HG03039 (cell line): ENCODE measurements around the gene FOXJ1.

ENCODE experiments used
- ATAC-seq: cut with Tn5 transposase; IDR thresholded peaks from one replicate; pipeline ENCODE4 v1.9.1; 2021; ENCODE audit warnings: mild to moderate bottlenecking, moderate library complexity; ENCODE audit not compliant: unreplicated experiment

Gene FOXJ1

GRCh38 chr17:76161619-76162266, 20.7 kb upstream of the FOXJ1 start:
- ATAC-seq: no peak

DNA sequence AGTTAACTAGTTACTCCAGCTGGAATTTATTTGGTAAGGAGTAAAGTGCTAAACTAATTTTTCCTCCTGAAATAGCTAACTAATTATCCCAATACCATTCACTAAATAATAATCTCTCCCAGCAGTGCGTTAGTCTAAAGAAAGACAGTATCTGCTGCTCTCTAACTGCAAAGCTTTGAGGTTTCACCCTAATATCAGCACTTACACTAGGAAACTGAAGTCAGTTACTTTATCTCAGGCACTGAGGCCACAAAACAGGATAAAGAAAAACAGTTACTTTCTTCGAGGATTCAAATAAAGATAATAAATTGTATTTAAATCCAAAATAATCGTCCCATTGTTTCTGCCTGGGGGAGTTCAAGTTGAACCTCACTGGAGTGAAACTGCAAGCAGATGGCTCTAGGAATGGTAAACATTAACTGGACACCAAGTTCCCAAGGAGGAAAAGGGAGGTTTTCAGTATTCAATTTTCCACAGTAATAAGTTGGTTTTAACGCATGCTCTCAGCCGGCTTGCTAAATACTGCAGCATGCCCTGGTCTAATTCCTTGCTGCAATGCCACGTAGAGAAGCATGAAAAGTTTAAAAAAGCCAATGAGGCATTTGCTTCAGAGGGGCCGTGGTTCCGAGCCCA, 20.0 kb upstream of the FOXJ1 start:
- no peak for ATAC-seq

DNA sequence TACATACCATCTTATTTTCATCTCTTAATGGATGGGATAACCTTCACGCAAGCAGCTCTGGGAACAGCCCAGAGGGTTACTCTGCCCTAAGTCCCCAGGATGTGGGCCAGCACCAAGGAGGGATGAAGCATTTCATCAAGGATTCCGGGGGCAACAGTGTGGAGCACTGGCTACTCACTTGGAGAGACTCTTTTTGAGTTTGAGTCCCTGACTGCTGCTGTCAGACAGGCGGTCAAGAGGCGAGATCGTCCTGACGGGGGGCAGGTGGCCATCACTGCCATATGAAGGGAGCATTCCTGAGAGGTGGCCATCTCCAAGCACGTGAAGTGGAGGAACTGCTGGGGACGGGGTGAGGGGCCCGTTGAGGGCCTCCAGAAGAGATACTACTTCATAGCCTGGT, 18.1 kb upstream of the FOXJ1 start:
- ATAC-seq: no peak

DNA sequence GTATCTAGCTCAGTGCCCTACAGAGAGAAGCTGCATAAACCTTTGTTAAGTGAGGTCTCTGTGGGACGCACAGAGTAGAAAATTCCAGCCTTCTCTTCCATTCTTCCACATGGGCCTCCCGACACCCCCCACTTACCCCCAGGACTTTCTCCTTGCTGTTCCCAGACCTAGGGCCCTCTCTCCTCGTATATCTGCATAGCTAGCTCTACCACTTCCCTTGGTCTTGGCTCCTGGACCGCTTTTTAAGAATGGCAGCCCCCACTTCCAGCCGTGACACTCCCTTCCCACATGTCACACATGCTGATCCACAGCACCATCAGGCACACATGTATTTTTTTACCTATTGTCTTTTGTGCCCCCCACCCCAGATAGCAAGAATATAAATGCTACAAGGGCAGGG, 16.7 kb upstream of the FOXJ1 start:
- ATAC-seq: no peak

GRCh38 chr17:76156662-76156991, 15.6 kb upstream of the FOXJ1 start:
- no peak for ATAC-seq

DNA sequence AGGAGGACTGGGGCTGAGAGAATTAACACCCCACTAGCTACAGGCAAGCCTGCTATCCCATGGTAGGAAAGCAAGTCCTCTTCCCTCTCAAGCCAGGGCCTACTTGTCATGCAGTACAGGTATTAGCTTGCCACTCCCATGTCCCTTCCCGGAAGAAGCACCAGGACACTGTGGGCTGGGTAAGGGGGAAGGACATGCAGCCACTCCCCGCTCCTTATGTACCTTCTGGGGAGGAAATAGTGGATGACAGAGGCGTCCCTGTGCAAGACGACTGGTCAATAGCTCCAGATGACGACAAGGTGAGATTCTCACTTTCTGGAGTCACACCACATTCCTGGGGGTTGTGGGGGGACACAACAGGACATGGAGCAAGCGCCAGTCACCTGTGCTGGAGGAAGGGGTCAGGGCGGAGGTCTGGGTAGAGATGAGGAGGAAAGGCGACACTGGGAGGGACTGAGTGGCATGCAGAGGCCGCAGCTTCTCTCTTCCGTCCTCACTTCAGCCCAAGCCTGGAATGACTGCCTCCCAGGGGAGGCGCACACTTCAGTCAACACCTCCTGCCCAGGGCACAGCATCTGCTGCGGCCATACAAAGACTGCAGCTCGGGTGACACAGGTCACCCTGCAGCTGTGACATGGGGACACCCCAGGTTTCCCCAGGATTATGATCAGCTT, 15.1 kb upstream of the FOXJ1 start:
- no peak for ATAC-seq

GRCh38 chr17:76154936-76155845, 14.1 kb upstream of the FOXJ1 start:
- no peak for ATAC-seq

GRCh38 chr17:76154292-76154691, 13.2 kb upstream of the FOXJ1 start:
- no peak for ATAC-seq

DNA sequence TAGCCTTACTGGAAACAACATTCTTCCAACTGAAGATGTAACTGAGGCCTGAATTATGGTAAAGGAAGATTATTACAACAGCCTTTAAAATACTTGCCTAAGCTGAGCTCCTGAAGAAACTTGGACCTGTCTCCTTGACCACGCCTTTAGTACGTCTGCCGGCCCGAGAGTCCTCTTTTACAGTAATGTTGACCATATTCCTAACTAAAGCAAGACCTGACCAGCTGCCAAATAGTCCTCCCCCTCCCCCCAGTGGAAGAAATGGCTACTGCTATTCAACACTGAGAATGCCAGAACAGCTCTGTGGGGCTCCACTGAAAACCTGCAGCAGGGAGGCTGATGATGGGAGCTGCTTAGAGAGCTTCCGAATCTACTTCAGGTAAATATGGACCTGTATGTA, 12.6 kb upstream of the FOXJ1 start:
- ATAC-seq: no peak

DNA sequence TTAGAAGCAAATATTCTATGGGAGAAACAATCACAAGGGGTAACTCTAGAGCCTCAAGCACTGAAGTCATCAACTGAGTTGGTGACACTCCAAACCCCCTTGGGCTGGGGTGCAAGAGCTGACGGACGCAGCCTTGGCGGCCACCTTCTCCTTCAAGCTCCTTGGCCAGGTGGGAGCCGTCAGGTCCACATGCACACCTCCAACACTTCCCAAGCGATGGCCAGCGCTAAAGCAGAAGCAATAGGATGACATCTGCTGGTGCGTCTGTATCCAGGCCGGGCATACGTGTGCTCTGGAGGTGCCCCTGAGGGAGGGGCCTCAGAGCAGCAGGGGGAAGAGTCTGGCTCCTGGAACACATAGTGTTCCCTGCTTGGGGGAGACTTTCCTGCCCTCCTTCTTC, 12.2 kb upstream of the FOXJ1 start:
- ATAC-seq: no peak

DNA sequence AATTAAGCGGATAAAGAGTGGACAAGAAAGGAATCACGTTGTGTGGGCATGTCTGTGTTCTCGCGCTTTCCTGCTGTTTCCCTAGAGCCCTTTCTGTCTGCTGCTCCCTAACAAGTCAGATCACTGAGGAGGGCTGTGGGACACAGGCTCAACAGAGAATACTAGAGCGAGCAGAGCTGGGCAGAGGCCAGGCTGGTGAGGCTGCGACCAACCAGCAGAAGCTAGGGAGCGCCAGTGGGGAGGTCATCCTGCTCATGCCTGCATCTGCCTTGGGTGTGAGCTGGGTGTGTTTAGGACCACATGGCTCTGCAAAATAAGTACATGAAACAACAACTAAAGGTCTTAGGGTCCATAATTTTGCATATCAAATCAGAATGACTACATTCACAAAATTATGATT, 11.5 kb upstream of the FOXJ1 start:
- no peak for ATAC-seq

GRCh38 chr17:76151896-76152454, 10.9 kb upstream of the FOXJ1 start:
- ATAC-seq: no peak

- ATAC-seq: no peak
Observed at GRCh38 chr17:76150712-76151622, 9.9 kb upstream of the FOXJ1 start.

- no peak for ATAC-seq
Observed at GRCh38 chr17:76149214-76149613, 8.2 kb upstream of the FOXJ1 start.

GRCh38 chr17:76148015-76148326, 6.9 kb upstream of the FOXJ1 start:
- no peak for ATAC-seq

DNA sequence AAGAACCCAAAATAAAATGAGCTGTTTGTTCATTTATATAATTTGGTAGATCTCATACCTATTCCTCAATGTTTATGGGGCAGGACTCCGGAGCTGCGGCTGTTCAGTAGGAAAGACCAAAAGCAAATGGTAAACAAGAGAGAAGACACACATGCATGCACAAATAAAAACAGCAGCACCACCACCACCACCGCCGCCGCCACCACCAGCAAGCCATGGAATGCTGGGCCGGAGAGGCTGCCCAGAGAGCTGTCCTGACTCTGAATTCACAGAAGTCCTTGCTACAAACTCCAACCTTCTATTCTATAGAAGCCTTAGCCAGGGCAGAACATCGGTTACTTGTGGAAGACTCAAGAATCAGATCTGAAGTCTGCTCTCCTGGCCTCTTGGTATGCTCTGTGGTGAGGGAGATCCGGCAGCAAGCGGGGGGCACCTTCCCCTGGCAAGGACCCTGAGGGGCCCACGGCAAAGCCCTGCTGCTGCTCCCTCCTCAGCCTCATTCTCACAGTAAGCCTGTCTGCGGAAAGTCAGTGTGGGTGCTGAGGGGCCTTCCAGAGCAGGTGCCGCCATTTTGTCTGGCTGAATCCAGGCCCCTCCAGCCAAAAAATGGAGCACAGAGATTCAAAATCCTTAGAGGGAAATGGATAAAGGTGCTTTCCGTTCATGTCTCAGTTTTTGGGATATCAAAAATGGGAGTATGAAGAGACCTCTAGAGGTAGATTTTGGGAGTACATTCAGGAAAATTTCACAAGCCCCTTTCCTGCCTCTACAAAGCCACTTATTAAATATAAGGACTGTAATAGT, 6.4 kb upstream of the FOXJ1 start:
- no peak for ATAC-seq

DNA sequence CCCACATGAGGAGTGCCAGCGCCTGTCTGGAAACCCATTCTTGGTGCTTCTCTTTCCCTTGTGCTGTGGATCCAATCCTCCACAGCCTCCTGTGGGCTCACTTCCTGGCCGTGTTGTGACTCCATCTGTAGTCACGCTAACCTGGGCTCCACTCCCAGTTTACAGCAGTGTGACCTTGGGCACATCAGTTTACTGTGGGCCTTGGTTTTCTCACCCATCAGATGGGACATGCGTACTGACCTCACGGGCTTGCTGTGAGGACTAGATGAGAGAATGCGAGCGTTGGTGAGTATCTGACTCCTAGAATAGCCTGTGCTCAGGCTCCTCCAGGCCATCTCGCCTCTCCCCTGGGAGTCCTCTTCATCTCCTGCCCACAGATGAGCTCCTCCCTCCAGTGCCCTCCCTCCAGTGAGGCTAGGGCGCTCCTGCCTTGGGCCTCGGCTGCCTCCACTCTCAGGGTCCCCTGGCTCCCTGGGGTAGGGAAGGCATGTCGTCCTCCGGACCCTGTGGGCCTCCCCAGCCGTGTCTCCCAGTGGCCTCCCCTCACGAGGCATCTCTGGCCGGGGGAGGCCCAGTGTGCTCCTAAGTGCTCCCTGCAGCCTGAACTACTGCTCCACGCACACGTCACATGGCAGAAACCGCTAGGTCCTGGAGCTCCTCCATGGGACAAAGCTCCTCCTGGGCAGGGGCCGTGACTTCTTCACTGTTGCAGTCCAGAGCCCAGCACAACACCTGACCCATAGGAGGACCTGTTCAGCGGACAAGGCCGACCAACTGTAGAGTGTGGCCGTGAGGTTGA, 5.2 kb upstream of the FOXJ1 start:
- no peak for ATAC-seq

GRCh38 chr17:76145231-76146052, 4.4 kb upstream of the FOXJ1 start:
- ATAC-seq: no peak
